GF-D8 (cell line): ENCODE measurements around the gene XPOT.

Experiments
- DNase-seq: peaks from one replicate; lab custom pipeline; 2025; lab: John Stamatoyannopoulos, UW

Gene XPOT

DNA sequence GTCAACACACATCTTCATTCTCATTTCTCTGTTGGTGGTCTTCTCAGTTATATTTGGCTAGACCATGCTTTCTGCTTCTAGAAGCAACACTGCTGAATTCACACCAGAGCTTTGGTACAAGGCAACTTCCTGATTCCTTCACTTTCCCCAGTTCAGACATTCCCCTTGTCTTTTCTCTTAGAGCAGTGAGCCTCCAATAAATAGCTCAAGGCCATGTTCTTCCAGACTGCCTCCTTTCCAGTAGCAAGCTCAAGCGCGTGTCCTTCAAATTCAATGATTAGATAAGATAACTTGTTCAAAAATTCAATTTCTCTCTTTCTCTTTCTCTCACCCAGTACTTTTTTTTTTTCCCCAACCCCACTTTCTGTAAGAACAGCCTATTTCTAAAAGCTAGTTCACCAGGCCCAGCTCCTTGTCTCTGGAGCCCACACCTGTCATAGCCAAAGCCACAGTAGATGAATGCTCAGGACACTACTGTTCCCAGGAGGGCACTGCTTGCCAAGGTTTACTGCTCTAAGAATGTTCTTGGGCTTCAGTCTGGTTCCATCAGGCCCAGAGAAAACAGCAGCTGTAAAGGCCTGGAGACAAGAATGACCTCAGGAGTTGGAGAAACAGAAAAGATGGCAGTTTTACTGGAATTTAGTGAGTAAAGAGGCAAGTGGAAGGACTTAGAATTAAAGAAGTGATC lies 65.4 kb downstream of the XPOT start:
- no peak for DNase-seq

DNA sequence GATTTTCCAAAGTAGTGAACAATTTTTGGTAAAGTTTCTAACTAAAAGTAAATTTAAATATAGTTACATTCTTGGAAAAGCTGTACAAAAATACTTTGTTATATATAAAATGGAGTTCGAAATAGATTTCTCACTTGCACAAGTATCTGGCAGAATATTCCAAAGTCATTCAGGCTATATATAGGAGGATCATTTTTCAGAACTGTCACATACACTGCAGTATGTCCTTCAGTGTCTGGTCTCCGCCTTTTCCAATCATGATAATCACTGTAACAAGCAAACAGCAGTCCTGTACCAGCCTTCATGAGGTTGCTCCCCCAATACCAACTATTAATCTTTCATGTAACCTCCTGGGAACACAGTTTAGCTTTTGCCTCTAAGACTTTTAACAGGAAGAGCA lies 66.3 kb downstream of the XPOT start:
- no peak for DNase-seq

DNA sequence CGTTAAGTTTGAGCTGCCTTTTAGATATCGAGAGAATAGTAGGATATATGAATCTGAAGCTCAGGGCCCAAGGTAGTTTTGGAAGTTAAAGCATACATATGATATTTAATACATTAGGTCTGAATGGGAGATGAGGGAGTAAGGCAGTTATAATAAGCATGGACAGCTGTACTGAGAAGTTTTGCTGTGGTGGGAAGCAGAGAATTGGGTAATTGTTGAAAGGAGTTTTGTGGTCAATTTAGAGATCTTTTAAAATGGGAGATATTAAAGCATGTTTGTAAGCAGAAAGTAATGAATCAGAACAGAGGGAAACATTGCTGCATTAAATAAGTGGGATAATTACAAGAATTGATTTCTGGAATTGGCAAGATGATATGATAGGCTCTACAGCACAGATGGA lies 69.0 kb downstream of the XPOT start:
- no peak for DNase-seq

DNA sequence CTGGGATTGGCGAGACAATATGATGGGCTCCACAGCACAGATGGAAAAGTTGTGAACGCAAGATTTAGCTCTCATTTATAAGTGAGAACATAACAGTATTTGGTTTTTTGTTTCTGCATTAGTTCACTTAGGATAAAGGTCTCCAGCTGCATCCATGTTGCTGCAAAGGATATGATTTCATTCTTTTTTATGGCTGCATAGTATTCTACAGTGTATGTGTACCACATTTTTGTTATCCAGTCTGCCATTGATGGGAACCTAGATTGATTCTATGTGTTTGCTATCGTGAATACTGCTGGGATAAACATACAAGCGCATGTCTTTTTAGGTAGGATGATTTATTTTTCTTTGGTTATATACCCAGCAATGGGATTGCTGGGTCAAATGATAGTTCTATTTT lies 71.3 kb downstream of the XPOT start:
- no peak for DNase-seq

DNA sequence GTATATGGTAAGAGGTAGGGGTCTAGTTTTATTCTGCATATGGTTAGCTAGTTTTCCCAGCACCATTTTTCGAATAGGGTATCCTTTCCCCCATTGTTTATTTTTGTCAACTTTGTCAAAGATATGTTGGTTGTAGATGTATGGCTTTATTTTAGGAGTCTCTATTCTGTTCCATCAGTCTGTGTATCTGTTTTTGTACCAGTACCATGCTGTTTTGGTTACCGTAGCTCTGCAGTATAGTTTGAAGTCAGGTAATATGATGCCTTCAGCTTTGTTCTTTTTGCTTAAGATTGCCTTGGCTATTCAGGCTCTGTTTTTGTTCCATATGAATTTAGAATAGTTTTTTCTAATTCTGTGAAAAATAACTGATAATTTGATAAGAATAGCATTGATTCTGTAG lies 72.7 kb downstream of the XPOT start:
- no peak for DNase-seq

DNA sequence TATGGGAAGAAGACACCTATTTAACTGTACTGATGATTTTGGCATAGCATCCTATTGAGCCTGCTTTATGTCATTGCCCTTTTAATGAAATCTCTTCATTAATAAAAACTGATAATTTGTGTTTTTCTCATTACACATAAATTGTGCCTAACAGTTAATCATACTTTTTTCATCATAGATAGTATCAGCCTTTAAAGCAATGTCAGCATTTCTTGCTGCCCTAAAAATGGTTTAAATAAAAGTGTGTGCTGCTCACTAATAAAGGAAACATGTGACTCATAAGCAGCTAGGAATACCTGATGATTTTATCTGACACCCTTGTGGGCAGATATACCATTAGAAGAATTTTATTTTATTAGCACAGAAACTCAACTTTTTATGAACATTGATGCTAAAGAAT lies 74.5 kb downstream of the XPOT start:
- no peak for DNase-seq

DNA sequence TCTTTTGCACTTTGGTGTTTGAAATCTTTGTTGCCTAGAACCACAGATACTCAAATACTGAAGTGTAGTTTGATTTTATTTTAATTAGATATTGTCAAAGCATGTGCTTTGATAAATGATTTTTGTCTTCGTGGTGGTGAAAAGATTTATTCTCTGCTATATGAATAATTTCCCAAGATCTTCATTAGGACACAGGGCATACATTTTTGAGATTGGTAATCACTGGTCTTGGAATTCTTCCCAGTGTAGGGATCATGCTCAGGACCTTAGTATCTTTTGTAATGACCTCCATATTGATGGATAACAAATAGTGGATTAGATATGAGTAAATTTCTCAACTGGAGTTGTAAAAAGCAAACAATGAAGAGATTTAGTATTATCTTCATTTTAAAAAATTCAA lies 76.0 kb downstream of the XPOT start:
- DNase-seq, result no peak

DNA sequence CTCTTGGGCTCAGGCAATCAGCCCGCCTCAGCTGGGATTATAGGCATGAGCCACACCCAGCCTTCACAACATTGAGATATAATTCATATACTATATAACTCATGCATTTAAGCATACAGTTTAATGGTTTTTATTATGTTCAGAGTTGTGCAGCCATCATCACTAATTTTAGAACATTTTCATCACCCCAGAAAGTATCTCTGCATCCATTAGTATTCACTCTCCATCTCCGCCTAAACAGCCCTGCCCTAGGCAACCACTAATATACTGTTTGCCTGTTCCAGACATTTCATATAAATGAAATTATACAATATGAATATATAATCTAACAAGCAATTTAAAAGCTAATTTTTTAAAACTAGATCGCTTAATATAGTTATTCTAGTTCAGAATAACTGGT lies 82.5 kb downstream of the XPOT start:
- no peak for DNase-seq

DNA sequence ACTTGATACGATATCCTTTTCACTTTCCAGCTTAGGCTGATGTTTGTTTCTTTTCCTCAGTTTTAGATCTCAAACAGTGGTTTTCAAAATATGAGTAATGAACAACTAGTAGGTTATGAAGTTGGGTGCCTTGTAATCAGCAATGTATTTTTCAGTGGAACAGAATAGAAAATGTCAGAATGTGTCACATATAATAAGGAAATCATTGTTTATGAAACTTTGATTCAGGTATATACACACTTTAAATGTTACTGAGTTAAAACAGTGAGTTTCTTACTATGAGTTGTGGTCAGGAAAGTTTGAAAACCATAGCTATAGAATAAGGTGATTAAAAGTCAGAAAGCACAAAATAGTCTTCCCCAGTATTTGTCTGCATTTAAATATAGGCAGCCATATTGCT lies 87.5 kb downstream of the XPOT start:
- no peak for DNase-seq

DNA sequence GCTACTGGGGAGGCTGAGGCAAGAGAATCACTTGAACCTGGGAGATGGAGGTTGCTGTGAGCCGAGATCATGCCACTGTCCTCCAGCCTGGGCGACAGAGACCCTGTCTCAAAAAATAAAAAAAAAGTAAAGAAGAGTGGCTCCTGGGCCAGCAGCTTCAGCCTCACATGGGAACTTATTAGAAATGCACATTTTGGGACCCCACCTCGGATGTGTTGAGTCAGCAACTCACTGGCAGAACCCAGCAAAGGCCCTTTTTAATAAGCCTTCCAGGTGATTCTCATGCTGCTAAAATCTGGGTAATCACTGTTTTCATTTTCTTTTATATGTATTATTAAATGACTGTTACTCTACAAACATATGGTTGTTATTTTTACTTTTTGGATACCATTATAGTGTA lies 89.3 kb downstream of the XPOT start:
- no peak for DNase-seq

DNA sequence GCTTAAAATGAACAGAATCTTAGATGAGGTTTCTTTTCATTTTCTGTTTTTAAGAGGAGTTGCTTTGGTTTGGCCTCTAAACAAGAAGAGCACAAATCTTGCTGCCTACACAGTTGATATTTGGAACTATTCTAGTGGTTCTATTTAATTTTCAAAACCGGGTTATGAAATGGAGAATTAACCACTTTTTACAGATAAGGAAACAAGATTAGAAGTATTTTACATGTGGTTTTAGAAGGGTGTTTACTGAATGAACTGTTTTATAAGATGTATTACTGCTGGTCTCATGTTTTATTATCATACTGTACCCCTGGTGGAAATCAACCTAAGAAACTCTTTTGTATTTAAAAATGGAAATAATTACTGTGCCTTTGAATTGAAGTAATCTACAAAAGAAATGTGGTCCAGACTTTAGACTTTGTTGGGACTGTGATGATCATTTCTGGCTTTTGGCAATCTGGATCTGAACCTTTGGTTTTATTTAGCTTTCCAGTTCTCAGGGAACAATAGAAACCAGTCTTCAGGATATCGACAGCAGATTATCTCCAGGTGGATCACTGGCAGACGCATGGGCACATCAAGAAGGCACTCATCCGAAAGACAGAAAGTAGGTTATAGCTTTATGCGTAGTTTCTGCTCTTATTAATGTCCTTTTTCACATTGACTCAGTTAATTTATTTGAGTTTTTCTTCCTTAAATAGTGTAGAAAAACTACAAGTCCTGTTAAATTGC lies 91.0 kb downstream of the XPOT start:
- DNase-seq, result no peak

DNA sequence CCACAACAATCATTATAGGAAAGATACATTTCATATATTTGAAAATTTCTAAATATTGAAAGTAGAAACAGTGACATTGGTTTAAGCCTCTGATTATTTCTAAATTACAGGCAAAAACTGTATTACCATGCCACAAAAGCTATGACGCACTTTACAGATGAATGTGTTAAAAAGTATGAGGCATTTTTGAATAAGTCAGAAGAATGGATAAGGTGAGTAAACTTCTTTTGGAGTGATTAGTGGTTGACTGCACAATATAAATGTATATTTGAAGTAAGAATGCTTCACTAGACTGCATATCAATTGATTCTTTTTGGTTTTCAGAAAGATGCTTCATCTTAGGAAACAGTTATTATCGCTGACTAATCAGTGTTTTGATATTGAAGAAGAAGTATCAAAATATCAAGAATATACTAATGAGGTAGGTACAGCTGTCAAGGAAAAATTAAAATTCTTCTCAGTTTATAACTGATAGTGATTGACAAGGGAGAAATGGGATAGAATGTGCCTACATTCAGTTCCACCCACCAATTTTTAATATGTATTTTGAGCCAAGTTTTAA lies 92.7 kb downstream of the XPOT start:
- no peak for DNase-seq

DNA sequence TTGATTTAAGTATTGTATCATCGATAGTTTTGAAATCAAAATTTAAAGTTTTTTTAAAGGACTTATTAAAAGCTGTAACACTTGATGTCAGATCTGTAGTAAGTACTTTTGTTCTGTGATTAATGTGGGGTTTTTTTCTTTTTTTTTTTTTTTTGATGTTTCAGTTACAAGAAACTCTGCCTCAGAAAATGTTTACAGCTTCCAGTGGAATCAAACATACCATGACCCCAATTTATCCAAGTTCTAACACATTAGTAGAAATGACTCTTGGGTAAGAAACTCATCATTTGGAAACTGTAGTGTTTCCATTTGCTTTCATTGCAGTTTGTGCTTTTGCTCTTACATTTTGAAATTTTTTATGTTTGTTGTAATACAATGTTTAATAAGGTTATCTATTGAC lies 93.3 kb downstream of the XPOT start:
- DNase-seq, result no peak

DNA sequence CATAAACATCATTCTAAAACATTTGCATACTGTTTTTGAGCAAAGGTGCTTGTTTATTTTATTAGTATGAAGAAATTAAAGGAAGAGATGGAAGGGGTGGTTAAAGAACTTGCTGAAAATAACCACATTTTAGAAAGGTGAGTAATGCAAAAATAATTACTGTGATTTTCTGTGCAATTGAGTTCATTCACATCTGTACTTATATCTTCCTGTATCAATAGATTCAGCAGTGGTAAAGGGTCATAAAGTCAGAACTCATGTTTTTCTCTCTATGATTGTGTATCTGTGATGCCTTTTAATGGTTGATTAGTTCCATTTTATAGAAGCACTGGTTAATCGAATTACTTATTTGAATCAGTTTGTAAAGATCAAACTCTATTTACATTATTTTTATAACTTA lies 93.7 kb downstream of the XPOT start:
- no peak for DNase-seq

DNA sequence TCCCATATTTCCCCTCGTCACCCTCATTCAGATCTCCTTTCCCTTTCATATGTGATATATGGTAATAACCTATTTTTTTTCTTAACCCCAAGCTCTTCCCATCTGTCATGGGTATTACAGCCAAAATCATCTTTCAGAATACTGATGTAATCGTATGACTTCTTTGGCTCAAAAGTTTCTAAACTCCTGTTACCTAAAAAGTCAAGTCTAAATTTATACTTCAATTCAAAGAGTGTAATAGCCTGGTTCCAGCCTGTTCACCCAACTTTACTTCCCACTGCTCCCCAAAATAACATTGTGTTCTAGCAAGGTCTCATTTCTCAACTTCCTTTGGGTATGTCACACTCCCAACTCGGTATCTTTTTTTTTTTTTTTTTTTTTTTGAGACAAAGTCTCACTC lies 96.2 kb downstream of the XPOT start:
- DNase-seq, result no peak
